Chondrocyte (in vitro differentiated cells): ENCODE data around the gene VAPA. TPM values are rescaled to one million over a fixed set of nuclear protein-coding genes. Genes with fewer than 3 reads are reported as not detected.

Experiments used
- DNase-seq: peaks from one replicate; pipeline ENCODE4 v3.0.0; 2021; ENCODE audit warnings: mixed read lengths, low spot score
- H3K27ac Mint-ChIP-seq: one replicate; pipeline ENCODE4 v1.8.0; 2021; ENCODE audit warnings: mild to moderate bottlenecking, moderate library complexity, mixed read lengths; ENCODE audit not compliant: unreplicated experiment
- H3K27me3 Mint-ChIP-seq: 2 replicates; pipeline ENCODE4 v1.8.0; 2021; ENCODE audit warnings: low read depth, mixed read lengths
- H3K36me3 Mint-ChIP-seq: 2 replicates; pipeline ENCODE4 v1.8.0; 2021; ENCODE audit warnings: low read depth, mixed read lengths
- H3K4me1 Mint-ChIP-seq: 2 replicates; pipeline ENCODE4 v1.8.0; 2021; ENCODE audit warnings: low read depth, mild to moderate bottlenecking, mixed read lengths
- H3K4me3 Mint-ChIP-seq: one replicate; pipeline ENCODE4 v1.8.0; 2021; ENCODE audit warnings: mild to moderate bottlenecking, moderate library complexity, mixed read lengths; ENCODE audit not compliant: unreplicated experiment
- H3K9me3 Mint-ChIP-seq: 2 replicates; pipeline ENCODE4 v1.8.0; 2021; ENCODE audit warnings: low read depth, mixed read lengths
- CTCF ChIP-seq: fragments of 200-600 bp; sonication (generic); IDR thresholded peaks from 2 replicates; pipeline ENCODE4 v1.5.0; 2021; ENCODE audit warnings: antibody characterized with exemption, mild to moderate bottlenecking, moderate library complexity
- total RNA-seq: library from RNA; stranded (reverse); gene quantifications from 3 replicates; pipeline ENCODE4 v1.2.1, GENCODE V29; 2021

The VAPA gene
- total RNA-seq, 1 donor from 2014 or later = 143 TPM

DNA sequence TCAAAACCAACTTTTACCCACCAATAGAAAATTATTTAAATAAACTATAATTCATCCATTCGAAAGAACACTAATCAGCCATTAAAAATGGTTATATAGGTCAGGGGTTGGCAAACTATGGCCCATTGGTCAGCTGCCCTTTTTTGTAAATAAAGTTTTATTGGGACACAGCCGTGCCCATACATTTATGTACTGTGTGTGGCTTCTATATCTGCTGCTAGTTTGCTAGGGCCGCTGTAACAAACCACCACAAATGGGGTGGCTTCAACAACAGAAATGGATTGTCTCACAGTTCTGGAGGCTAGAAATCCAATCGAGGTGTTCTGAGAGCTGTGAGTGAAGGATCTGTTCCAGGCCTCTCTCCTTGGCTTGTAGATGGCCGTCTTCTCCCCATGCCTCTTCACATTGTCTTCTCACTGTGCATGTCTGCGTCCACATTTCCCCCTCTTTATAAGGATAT, 35.0 kb upstream of the VAPA start:
- H3K4me3 Mint-ChIP-seq = no peak overlapping the region
- no peaks in the 10 kb centered on the region for H3K27me3 Mint-ChIP-seq
- H3K36me3 Mint-ChIP-seq = no peaks in the 10 kb centered on the region
- no peak overlapping the region for H3K27ac Mint-ChIP-seq
- no peak for TF ChIP-seq CTCF
- no peak for DNase-seq
- H3K9me3 Mint-ChIP-seq = no peaks in the 10 kb centered on the region
- H3K4me1 Mint-ChIP-seq = peaks cover 30% of the 10 kb centered on the region

GRCh38 chr18:9884090-9884489, 29.7 kb upstream of the VAPA start:
- Mint-ChIP-seq H3K27me3 (no peaks in the 10 kb centered on the region), H3K4me3 (no peak overlapping the region), H3K27ac (no peak overlapping the region), H3K9me3 (no peaks in the 10 kb centered on the region), H3K4me1 (peaks cover 11% of the 10 kb centered on the region), H3K36me3 (no peaks in the 10 kb centered on the region)
- TF ChIP-seq CTCF = no peak
- DNase-seq = no peak

- Mint-ChIP-seq H3K27ac (no peak overlapping the region), H3K36me3 (no peaks in the 10 kb centered on the region), H3K4me3 (no peak overlapping the region), H3K9me3 (no peaks in the 10 kb centered on the region), H3K27me3 (no peaks in the 10 kb centered on the region), H3K4me1 (peaks cover 11% of the 10 kb centered on the region)
- no peak for TF ChIP-seq CTCF
- DNase-seq = no peak
Measured at GRCh38 chr18:9884532-9885140, 29.2 kb upstream of the VAPA start.

DNA sequence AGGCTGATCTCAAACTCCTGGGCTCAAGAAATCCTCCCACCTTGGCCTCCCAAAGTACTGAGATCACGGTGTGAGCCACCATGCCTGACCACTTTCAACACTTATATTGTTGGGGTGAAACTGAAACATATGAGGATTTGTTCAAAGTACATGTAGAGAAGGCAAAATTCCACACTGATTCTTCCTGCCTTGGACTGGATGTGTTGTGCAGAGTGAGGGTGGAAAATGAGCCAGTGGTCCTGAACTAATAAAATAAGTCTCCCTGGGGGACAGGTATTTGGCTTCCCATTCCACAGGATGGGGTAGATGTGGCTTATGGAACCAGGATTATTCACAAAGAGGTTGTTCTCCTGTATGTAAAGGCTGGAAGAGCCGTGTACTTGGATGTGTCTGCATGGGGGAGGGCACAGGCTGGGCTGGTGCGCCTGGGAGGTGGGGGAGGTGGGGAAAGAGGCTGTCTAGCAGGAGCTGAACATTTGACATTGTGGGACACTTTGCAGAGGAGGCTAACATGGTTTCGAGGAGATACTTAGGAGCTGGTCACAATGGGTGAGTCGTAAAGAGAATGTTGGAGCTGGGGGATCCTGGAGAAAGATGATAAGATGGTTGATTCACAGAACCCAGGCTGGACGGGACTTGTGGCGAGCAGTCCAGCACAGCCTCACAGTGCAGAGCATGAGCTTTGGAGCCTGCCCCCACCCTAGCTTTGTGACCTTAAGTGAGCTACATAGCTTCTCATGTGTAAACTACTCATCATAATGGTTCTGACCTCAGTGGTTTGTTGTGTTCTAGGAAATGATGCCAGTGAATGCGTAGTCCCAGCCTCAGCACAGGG, 28.4 kb upstream of the VAPA start, which contains the start of gene TXNDC2:
Gene TXNDC2 (plus strand): TSS at position 804 of the 835 bp plus-strand sequence. CDS start 708 bp downstream, outside the sequence.
- Mint-ChIP-seq H3K4me3 (no peak within 1 kb of the TSS), H3K4me1 (peaks cover 11% of the 10 kb centered on the region)

More for the DNA sequence above, 28.4 kb upstream of the VAPA start, which contains the start of gene TXNDC2:
- no peak for TF ChIP-seq CTCF
- DNase-seq = no peak
- Mint-ChIP-seq H3K36me3 (no peaks in the 10 kb centered on the region), H3K27ac (no peak within 1 kb of the TSS), H3K9me3 (no peaks in the 10 kb centered on the region), H3K27me3 (no peaks in the 10 kb centered on the region)
